ENCODE data around the gene NOTCH3. TPM values are rescaled to one million over a fixed set of nuclear protein-coding genes. Genes with fewer than 3 reads are reported as not detected.

Gene NOTCH3
- total RNA-seq, 1 donor from 2014 or later, result 4.6 TPM

DNA sequence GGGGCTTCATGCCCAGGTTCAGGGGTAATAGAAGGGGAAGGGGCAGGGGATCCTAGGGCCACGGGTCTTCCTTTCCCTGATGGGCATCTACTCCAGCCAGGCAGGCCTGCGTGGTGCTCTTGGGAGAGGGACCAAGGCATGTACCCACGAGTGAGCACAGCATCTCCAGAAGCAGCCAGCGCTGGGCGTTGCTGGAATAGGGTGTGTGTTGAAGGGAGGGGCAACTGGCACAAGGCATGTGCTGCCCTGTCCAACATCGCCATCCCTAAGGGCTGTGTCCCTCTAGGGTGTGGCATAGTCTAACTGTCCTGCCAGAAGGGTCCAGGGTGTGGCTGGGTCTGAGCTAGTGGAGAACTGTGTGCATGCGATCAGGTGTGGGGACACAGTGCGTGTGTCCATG, 2.9 kb downstream of the NOTCH3 start:
- no peak for DNase-seq (ENCODE audit: low spot score)
- ATAC-seq, result no peak

DNA sequence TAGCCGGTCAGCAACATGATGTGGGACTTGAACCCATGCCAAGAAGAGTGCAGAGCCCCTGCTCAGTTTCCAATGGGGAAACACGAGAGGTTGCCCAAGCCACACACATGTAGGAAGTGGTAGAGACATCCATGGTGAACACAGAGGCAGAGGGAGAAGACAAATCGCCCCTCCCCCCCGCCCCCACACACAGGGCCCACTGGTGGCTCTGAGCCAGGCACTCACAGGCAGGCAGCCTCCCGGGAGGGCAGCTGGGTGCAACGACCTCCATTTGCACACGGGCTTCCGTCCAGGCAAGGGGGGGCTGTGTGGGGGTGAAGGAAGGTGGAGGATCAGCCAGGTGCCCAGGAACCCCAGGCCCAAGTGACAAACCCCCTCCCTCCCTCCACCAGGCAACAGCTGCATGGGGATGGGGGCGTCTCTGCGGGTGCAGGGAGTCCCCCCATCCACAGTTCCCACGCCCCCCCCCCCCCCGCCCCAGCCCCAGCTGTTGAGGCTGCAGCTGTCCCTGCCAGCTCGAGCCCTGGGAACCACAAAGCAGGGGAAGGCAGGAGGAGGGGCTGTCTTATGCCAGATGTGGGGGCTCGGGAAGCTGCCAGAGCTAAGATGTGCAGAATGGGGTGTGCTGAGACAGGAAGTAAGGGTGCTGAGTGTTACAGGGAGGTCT, 3.4 kb downstream of the NOTCH3 start:
- no peak for DNase-seq (ENCODE audit: low spot score)
- ATAC-seq, result no peak

DNA sequence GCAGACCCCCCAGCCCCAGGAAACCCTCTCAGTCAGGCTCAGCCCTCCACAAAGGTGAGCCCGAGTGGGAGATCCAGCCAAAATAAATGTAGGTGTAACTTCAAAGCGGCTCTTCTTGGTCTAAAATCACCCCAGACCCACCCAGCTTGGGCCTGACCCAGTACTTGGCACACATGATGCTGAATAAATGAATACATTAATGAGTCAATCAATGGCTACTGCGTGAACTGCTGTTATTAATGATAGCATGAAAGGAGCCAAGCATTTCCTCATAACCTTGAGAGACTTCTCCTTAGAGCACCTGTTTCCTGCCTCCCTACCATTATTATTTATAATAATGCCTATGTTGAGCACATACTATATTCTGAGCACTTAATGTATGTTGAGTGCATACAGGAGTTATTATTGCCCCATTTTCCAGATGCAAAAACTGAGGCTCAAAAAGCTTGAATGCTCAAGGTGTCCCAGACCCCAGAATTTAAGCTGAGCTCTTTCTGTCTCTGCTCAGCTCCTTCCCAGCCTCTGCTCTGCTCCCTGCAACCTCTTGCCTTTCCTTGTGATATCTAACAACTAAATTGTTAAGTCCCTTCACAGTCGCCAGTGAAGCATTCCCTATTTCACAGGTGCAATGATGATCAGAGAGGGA, 4.3 kb downstream of the NOTCH3 start:
- DNase-seq (ENCODE audit: low spot score), result no peak
- no peak for ATAC-seq

DNA sequence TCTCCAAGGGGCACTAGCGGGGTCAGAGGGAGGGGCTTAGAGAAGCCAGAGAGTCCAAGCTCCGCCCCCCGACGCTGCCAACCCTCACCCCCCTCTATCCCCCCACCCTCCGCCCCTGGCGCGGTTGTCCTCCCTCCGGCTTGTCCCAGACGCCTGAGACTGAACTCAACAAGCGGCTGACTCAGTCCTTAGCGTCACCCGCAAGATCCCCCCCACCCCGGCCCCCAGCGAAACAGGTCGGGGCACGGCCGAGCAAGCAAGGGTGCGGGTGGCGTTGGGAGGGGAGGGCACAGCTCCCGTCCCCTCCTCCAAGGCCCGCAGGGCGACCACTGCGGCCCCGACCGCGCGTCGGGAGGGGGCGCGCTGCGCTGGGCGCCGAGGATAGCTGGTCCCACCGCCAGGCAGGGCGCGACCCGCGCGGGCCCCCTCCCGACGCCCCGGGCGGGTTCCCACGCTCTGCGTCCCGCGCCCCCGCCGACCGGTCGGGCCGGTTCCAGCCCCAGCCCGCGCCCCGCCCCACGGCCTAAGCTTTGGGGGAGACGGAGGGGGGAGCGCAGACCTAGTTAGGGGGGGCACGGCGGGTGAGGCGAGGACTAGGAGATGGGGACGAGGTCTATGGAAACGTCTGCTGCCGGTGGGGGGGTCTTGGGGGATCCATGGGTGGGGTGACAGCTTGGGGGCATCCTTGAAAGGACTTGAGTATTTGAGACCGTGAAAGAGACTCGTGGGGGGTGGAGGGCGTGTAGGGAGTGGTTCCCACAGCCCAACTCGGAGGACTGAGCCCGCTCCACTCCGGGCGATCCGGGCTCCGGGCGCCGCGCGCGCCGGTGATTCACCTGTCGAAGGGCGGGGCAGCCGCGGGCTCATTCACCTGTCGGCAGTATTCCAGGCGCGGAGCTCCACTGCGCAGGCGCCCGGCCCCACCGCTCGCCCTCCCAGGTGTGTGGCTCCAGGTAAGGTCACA, 5.1 kb downstream of the NOTCH3 start:
- DNase-seq (ENCODE audit: low spot score) (no peak), ATAC-seq (peak; percentile 20)

DNA sequence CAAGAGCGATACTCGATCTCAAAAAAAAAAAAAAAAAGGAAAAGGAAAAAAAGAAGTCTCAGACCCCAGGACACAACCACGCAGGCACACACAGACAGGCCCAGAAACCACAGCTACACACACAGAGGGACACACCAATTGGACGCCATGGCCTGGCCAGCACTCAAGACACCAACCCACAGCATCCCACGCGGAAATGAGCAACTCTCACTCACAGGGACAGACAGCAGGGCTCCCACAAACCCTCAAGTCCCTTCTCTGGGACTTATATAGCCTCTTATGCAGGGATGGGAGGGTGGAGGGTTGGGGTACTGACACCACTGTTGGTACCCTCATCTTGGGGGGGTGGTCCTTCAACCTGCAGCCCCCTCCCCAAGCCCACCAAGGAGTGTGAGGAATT, 5.9 kb downstream of the NOTCH3 start:
- DNase-seq (ENCODE audit: low spot score) (no peak), ATAC-seq (no peak)

DNA sequence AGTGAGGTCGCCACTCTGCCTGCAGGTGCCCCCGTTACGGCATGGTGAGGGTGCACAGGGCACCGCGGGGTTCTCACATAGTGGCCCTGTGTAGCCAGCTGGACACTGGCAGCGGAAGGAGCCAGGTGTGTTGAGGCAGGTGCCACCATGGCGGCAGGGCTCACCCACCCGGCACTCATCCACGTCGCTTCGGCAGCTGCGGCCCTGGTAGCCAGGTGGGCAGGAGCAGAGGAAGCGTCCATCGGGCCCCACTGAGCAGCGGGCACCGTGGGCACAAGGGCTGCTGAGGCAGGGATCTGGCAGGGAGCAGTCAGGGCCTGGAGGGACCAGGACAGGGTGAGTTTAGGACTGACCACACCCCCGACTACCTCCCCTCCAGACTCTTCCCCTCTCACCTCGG, 8.8 kb downstream of the NOTCH3 start:
- ATAC-seq (no peak), DNase-seq (ENCODE audit: low spot score) (no peak)

DNA sequence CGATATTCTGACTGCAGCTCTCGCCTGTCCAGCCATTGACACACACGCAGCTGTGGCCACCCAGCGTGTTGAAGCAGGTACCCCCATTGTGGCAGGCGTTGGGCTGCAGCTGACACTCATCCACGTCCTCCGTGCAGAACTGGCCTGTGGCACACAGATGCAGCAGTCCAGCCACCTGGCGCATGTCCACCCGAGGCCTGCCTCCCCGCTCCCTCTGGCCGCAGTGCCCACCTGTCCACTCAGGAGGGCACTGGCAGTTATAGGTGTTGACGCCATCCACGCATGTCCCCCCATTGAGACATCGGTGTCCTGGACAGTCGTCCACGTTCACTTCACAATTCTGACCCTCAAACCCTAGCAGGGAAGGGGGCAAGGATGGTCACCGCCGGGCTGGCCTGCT, 9.3 kb downstream of the NOTCH3 start:
- no peak for DNase-seq (ENCODE audit: low spot score)
- no peak for ATAC-seq

DNA sequence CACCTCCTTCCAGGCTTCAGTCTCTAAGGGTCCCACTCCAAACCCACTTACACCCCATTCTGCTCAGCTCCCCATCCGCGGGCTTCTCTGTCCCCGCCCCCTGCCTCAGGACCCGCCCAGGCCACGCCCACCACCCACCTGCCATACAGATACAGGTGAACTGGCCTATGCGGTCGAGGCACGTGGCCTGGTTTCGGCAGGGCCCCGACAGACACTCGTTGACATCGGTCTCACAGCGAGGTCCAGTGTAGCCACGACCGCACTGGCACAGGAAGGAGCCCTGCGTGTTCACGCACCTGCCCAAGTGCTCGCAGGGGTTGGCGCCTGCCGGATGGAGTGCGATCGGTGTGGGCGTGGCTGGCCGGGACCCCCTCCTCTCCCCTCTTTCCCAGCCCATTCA, 11.9 kb downstream of the NOTCH3 start:
- ATAC-seq, result no peak
- no peak for DNase-seq (ENCODE audit: low spot score)

DNA sequence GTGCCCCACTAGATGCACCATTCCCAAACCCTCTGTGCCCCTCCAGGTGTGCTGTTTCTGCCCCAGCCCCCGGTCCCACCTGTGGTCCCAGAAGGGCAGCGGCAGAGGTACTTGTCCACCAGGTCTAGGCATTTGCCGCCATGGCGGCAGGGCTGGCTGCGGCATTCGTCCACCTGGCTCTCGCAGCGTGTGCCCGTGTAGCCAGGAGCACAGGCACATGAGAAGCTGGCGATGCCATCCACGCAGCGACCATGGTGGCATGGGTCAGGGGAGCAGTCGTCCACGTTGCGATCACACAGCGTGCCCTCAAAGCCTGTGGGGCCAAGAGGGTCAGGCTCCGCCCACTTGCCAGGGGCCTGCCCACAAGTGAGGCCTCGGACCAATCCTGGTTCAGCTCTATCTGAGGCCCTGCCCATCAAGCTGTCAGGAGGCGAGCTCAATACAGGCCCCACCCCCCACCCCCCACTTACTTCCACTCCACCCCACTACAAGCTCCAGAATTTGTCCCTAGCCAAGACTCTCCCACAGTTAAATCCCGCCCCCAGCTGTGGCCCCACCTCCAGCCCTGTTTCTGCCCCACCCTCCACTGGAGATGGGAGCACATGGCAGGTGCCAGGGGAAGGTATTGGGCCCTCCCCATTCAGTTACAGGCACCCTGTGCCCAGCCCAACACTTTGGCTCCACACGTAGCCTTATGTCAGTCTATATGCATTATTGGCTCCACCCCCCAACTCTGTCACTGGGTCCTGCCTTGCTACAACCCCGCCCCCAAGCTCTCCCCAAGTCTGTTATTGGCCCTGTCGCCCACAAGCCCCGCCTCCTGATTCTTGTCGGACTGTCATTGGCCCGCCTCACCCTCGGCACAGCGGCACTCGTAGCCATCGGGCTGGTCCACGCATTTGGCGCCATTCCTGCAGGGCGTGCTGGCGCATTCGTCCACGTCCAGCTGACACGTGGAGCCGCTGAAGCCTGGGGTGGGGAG, 13.5 kb downstream of the NOTCH3 start:
- ATAC-seq (no peak), DNase-seq (ENCODE audit: low spot score) (no peak)

DNA sequence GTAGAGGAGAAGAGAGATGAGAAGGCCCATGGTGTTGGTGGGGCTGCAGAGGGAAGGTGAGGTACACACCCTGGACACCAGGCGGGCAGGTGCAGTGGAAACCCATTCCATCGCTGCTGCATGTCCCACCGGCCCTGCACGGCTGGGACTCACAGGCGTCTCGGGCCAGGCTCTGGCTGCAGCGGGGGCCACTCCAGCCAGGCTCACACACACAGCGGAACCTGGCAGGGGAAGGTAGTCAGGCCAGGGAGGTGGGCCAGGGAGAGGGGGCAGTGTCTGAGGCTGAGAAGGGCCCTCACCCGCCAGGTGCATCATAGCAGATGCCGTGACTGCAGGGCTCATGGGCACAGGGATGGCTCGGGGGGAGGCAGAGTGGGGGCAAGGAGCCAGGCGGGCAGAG, 15.6 kb downstream of the NOTCH3 start:
- no peak for ATAC-seq
- no peak for DNase-seq (ENCODE audit: low spot score)

DNA sequence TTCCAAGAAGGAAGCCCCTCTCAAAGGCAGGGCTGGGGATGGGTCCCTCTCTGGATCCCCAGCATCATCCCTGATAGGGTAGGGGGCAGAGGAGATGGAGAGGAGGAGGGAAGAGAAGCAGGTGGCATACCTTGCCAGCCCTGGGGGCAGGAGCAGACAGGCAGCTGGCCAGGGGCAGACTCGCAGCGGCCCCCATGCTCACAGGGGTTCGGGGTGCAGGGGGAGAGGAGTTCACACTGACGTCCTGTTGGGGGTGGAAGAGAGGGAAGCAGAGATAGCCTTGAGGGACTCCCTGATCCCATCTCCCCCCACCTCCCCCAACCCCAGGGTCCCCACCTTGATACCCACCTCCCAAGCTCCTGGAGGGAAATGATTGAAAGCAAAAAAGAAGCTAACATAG, 16.0 kb downstream of the NOTCH3 start:
- DNase-seq (ENCODE audit: low spot score) (no peak), ATAC-seq (no peak)

DNA sequence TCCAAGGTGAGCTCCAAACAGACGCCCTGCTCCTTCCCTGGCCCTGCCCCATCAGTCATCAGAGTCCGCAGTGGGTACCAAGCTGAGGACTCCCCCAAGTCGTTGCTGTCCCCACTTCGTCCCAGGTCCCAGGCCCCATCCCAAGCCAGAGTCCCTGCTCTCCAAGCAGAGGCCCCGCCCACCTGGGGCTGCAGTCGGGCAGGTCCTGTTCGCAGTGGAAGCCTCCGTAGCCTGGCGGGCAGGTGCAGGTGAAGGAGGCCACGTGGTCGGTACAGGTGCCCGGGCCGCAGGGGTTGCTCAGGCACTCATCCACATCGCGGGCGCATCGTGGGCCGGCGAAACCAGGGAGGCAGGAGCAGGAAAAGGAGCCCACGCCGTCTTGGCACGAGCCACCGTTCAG, 19.4 kb downstream of the NOTCH3 start:
- ATAC-seq (no peak), DNase-seq (ENCODE audit: low spot score) (no peak)

DNA sequence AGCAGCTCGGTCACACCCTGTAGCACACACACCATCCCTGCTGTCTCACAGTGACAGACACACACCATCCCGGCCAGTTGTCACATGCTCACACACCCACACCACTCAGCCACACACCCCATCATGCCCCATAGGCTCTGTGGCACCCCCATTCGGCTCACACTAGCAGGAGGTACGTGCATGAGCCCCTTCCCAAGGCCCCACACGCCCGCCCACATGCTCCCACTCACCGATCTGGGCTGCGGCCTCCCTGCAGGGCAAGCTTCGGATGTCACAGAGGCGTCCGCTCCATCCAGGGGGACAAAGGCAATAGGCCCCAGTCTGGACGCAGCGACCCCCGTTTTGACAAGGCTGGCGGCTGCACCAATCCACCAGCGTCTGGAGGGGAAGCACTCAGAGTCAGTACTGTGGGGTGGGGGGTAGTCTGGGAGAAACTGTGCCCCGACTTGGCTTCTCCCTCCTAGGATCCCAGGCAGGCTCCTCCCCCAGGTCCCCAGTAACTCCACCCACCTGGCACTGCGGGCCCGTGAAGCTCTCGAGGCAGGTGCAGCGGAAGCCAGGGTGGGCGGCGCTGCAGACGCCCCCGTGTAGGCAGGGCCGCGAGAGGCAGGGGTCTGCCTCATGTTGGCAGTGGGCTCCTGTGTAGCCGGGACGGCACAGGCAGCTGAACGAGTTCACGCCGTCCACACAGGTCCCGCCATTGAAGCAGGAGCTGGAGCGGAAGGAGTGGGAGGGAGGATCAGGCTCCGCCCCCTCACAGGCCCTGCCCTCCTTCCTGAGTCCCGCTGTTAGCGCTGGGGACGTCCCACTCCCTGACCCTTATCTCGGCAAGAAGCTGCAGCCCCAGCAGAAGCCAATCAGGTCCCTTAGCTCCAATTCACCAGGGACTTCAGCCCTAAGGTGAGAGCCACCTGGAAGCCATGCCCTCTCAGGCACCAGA, 20.1 kb downstream of the NOTCH3 start:
- ATAC-seq (peak; percentile 73), DNase-seq (ENCODE audit: low spot score) (no peak)

DNA sequence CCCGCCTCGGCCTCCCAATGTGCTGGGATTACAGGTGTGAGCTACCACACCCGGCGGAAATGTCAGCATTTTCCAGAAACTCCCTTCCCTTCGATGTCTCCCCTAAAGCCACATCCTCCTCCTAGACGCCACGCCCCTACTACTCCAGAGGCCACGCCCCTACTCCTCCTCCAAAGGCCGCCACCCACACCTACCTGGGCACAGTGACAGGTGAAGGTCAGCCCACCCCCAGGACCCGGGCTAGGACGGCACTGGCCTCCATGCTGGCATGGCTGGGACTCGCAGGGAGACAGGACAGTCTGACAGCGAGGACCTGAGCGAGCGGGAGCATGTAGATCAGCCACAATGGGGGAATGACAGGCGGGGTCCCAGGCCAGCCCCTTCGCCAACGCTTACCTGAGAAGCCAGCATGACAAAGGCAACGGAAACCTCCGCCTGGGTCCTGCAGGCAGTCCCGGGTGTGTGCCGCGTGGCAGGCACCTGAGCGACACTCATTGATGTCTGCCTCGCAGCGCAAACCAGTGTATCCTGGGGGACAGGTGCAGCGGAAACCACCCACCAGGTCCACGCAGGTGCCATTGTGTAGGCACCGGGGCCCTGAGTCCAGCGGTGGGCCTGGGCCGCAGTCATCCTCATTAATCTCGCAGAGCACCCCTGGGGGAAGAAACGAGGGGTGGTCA, 22.0 kb downstream of the NOTCH3 start:
- peak; percentile 46 for DNase-seq (ENCODE audit: low spot score)

DNA sequence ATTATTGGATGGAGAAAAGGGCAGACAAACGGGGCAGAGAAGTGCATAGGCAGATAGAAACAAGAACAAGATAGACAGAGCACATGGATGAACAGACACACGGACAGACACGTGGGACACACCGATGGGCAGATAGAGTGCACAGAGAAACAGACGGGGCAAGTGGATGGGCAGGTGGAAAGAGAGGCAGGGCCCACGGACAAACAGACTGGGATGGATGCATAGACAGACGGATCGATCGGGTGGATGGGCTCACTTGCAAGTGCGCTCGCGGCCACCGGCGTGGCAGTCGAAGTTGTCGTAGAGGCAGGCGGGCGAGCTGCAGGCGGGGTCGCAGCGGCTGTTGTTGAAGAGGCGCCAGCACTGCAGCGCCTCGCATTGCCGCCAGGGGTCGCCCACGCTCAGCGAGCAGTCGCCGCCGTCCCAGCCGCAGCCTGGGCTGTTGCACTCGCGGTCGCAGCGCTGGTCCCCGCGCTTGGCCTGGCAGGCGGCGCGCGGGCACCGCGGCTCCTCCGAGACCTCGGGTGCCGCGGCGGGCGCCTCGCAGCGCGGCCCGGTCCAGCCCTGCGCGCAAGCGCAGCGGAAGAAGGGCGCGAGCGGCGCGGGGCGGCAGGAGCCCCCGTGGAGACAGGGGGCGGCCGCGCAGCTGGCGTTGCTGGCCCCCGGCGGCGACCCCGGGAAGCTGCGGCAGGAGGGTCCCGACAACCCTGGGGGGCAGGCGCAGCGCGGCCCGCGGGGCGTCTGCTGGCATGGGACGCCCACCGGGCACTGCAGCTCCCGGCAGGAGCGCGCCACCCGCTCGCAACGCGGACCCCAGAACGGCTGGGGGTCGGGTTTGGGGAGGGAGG, 23.3 kb downstream of the NOTCH3 start:
- DNase-seq (ENCODE audit: low spot score), result peak; percentile 81
- peak; percentile 96 for ATAC-seq

More for the DNA sequence above, 22.0 kb downstream of the NOTCH3 start:
- ATAC-seq, result no peak

DNA sequence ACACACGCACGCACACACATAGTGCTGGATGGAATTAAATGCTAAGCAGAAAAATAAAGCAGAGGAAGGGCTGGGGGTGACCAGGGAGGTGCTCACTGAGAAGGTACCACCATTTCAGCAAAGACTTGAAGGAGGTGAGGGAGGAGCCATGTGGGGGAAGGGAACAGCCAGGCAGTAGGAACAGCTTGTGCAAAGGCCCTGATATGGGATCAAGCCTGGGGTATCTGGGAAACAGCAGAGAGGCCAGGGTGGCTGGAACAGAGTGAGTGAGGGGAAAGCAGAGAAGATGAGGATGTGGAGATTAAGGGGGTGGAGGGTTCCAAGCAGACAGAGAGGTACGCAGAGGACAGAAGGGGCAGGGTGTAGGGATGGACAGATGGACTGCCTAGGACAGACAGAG, 25.2 kb downstream of the NOTCH3 start:
- ATAC-seq, result no peak
- DNase-seq (ENCODE audit: low spot score), result no peak

DNA sequence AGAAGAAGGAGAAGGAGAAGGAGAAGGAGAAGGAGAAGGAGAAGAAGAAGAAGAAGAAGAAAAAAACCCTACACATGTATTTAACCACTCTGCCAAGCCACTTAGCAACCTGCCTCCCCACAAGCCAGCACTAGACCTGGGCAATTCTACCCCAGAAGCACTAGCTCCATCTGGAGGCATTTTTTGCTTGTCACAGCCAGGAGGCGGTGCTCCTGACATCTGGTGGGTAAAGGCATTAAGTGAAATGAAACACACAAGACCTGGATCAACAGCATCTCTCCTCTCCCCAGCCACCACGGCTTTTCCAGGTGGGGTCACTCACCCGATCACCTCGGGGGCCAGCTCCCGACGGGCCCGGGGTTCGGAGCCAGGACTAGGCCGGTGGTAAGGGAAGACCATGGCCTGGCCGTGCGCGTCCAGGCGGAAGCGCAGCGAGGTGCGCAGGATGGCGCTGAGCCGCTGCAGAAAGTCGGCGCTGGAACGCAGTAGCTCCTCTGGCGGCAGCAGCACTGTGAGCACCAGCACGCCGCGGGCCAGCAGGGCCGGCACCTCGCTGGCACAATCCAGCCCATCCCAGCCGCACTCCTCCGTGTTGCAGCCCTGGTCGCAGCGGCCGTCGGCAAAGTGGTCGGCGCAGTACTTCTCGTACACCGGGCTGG, 26.9 kb downstream of the NOTCH3 start:
- DNase-seq (ENCODE audit: low spot score) (no peak), ATAC-seq (peak; percentile 53)
